Thoracic aorta (tissue), 2 donors: Measurements from ENCODE around the gene LYL1. TPM values are rescaled to one million over a fixed set of nuclear protein-coding genes. Genes with fewer than 3 reads are reported as not detected.

Source experiments
- ATAC-seq: fragments of 150-250 bp; one replicate; pipeline ENCODE4 v1.8.0; 2017; ENCODE audit warnings: low read depth; ENCODE audit not compliant: insufficient number of reproducible peaks, low FRiP score
- DNase-seq: peaks from one replicate; pipeline ENCODE4 v3.0.0-alpha.2; 2020; ENCODE audit warnings: low spot score
- H3K27ac ChIP-seq, 2 donors: fragments of 200-600 bp; sonication (generic); 1 replicate in 1 of 2; 2 replicates in 1 of 2; pipeline ENCODE4 v1.5.1; 2016; ENCODE audit warnings: mild to moderate bottlenecking in 2 of 2, moderate library complexity in 2 of 2
- H3K27me3 ChIP-seq: fragments of 200-600 bp; sonication (generic); replicated peaks from 2 replicates; pipeline ENCODE4 v1.6.0; 2016; ENCODE audit warnings: mild to moderate bottlenecking; ENCODE audit not compliant: insufficient read depth
- H3K36me3 ChIP-seq: fragments of 200-600 bp; sonication (generic); one replicate; pipeline ENCODE4 v1.5.1; 2016
- H3K4me1 ChIP-seq, 2 donors: fragments of 200-600 bp; sonication (generic); 1 replicate in 1 of 2; 2 replicates in 1 of 2; pipeline versions ENCODE4 v1.5.1 to v1.6.0; 2016; ENCODE audit warnings: low read depth in 2 of 2, mild to moderate bottlenecking in 1 of 2; ENCODE audit not compliant: control insufficient read depth in 1 of 2
- H3K4me3 ChIP-seq: fragments of 200-600 bp; sonication (generic); 2 replicates; pipeline ENCODE4 v1.5.1; 2016; ENCODE audit warnings: mild to moderate bottlenecking
- H3K9me3 ChIP-seq: fragments of 200-600 bp; sonication (generic); 2 replicates; pipeline ENCODE4 v1.5.1; 2016
- total RNA-seq, 2 donors: library from RNA; depleted of rRNA; stranded (reverse); fragments of >200 nt; gene quantifications; one replicate each; pipeline versions ENCODE4 v1.1.0 to v1.2.3, GENCODE V29; 2016
- TF ChIP-seq, protein P1 (sequence below): fragments of 200-600 bp; sonication (generic); IDR thresholded peaks from one replicate; pipeline ENCODE4 v1.5.1; 2019; ENCODE audit warnings: antibody characterized with exemption

The LYL1 gene
- total RNA-seq, 2 donors from 2014 or later = 10.6 to 36.1 TPM

DNA sequence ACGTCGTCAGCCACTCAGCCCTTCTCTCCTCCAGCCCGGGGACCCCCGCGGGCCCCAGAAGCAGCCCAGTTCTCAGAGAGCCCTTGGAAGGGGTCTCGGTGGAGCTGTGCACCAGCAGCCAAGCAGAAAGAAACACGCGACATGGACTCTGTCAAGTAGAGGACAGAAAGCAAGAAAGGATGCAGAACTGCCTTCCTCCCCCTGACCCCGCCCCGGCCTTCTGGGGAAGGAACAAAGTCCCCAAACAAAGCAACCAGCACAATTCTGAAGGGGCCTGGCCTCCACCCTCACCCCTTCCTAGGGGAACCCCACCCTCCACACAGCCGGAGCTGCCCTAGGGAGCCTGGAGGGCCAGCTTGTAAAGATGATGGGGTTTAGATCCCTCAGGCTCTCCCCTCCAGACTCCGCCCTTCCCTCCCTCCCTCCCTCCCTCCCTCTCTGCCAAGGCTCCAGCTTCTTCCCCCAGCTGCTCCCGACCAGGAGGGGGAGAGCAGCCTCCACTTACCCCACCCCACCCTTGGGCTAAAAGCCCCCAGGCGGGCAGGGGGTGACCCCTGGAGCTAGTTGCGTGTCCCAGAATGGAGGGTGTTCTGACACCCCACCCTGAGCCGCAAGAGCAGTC, 7.8 kb downstream of the LYL1 start:
- Histone ChIP-seq H3K27ac (peak overlapping the region; percentile 50 to 95), H3K27me3 (no peaks in the 10 kb centered on the region), H3K4me1 (peaks cover 37 to 74% of the 10 kb centered on the region in 2 donors), H3K36me3 (peaks cover 12% of the 10 kb centered on the region), H3K9me3 (no peaks in the 10 kb centered on the region), H3K4me3 (peak overlapping the region; percentile 55)
- TF ChIP-seq, protein P1, sequence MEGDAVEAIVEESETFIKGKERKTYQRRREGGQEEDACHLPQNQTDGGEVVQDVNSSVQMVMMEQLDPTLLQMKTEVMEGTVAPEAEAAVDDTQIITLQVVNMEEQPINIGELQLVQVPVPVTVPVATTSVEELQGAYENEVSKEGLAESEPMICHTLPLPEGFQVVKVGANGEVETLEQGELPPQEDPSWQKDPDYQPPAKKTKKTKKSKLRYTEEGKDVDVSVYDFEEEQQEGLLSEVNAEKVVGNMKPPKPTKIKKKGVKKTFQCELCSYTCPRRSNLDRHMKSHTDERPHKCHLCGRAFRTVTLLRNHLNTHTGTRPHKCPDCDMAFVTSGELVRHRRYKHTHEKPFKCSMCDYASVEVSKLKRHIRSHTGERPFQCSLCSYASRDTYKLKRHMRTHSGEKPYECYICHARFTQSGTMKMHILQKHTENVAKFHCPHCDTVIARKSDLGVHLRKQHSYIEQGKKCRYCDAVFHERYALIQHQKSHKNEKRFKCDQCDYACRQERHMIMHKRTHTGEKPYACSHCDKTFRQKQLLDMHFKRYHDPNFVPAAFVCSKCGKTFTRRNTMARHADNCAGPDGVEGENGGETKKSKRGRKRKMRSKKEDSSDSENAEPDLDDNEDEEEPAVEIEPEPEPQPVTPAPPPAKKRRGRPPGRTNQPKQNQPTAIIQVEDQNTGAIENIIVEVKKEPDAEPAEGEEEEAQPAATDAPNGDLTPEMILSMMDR = no peak
- DNase-seq (no peak), ATAC-seq (no peak)

- Histone ChIP-seq H3K27me3 (no peaks in the 10 kb centered on the region), H3K27ac (peak overlapping the region; percentile 95 to 98), H3K36me3 (peaks cover 12% of the 10 kb centered on the region), H3K4me3 (no peak overlapping the region), H3K4me1 (peaks cover 41 to 78% of the 10 kb centered on the region in 2 donors), H3K9me3 (no peaks in the 10 kb centered on the region)
- TF ChIP-seq, protein P1 = no peak
- no peak for DNase-seq
- no peak for ATAC-seq
These were observed 8.6 kb downstream of the LYL1 start for GRCh38 chr19:13094106-13094504.

DNA sequence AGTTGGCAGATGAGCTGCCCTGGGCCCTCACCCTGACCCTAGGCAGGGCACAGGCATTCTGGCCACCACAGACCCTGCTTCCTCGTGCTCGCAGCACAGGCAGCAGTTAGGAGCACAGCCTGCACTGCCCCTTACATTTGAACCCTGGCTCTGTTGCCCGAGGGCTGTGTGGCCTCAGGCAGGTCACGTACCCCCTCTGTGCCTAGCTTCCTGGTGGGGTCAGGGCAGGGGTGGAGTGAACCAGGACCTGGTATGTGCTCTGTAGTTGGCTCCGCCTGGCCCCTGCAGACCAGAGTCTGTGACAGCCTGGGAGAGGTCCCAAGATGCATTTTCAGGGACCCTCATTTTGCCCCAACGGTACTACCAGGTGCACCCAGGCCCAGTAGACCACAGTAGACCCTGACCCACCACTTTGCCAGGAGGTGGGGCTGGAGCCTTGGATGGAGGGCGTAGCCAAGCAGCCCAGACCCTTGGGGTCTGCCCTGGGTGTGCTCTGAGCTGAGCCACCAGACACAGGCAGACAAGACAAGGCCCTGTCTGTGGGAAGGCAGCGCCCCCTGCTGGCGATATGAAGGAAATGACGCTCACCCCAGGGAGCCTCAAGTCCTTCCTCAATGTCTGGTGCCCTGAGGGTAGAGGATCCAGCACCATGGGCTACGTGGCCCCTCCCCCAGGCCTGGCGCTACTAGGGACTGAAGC, 9.1 kb downstream of the LYL1 start:
- H3K4me1 ChIP-seq = peaks cover 41 to 79% of the 10 kb centered on the region in 2 donors

DNA sequence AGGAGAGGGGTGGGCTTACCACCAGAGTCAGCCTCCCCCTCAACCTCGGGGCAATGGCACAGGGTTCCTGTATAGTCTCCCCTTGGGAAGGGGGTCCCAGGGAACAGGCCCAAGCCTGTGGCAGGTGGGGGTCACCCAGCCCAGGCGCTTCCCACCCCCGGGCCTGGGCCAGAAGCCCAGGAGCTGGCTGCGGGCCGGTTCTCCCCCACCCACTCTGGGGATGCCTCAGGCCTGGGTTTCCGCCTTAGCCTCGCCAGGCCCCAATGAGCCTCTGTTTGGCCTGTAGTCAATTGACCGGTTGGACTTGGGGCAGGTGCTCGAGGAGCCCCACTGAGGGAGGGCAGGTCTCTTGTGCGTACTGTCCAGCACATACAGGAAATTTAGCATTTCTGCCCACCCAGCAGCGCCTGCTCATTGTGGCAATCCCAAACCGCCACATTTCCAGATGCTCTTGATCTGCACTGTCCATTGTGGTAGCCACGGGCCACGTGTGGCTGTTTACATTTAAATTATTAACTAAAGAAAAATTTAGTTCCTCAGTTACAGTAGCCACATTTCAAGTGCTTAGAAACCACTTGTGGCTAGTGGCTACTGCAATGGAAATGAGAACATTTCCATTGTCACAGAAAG, 9.9 kb downstream of the LYL1 start:
- ATAC-seq = no peak
- Histone ChIP-seq H3K9me3 (no peaks in the 10 kb centered on the region), H3K27ac (peak overlapping the region; percentile 95 to 98), H3K4me1 (peaks cover 41 to 81% of the 10 kb centered on the region in 2 donors), H3K27me3 (no peaks in the 10 kb centered on the region), H3K4me3 (no peak overlapping the region), H3K36me3 (peaks cover 12% of the 10 kb centered on the region)
- TF ChIP-seq, protein P1 = no peak
- no peak for DNase-seq

More for the DNA sequence above, 9.1 kb downstream of the LYL1 start:
- DNase-seq (no peak), ATAC-seq (no peak)
- Histone ChIP-seq H3K9me3 (no peaks in the 10 kb centered on the region), H3K36me3 (peaks cover 12% of the 10 kb centered on the region), H3K27ac (peak overlapping the region; percentile 95 to 98), H3K27me3 (no peaks in the 10 kb centered on the region), H3K4me3 (no peak overlapping the region)
- TF ChIP-seq, protein P1 = peak; percentile 98

DNA sequence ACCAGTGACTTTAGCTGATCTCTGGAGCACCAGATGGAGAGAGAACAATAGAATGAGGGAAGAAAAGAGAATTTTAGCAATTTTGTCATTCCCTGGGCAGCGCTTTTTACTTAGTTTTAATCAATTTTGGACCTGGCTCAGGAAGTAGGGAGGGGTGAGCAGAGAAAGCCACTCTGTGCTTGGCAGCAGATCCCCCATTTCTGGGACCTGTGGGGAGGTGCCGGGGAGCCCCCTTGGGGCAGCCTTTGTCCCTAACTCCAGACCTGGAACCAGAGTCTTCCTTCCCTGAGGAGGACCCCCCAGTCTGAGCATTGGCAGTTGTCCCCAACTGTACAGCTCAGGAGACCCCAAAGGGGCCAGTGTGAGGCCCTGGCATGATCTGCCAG, 10.5 kb downstream of the LYL1 start:
- TF ChIP-seq, protein P1 = no peak
- H3K4me1 ChIP-seq = peaks cover 41 to 84% of the 10 kb centered on the region in 2 donors
- no peak for ATAC-seq

More for the DNA sequence above, 10.5 kb downstream of the LYL1 start:
- no peaks in the 10 kb centered on the region for H3K9me3 ChIP-seq
- DNase-seq = no peak
- H3K4me3 ChIP-seq = peak overlapping the region; percentile 57
- H3K36me3 ChIP-seq = peaks cover 14% of the 10 kb centered on the region
- no peaks in the 10 kb centered on the region for H3K27me3 ChIP-seq
- peak overlapping the region; percentile 95 to 98 for H3K27ac ChIP-seq
